ENCODE data around the gene PDS5A. TPM values are rescaled to one million over a fixed set of nuclear protein-coding genes. Genes with fewer than 3 reads are reported as not detected.
A peak's percentile ranks its signal among the peaks of the same experiment; 100 is the strongest.

The PDS5A gene
- total and polyA plus RNA-seq, 2 of the 13 experiments (the other 11 are each of a cell fraction or from before 2014, with no cell fraction given): 31.8 to 57.0 TPM

GRCh38 chr4:39976141-39976944, 1.4 kb downstream of the PDS5A start (continued):
- TF ChIP-seq, protein P1, sequence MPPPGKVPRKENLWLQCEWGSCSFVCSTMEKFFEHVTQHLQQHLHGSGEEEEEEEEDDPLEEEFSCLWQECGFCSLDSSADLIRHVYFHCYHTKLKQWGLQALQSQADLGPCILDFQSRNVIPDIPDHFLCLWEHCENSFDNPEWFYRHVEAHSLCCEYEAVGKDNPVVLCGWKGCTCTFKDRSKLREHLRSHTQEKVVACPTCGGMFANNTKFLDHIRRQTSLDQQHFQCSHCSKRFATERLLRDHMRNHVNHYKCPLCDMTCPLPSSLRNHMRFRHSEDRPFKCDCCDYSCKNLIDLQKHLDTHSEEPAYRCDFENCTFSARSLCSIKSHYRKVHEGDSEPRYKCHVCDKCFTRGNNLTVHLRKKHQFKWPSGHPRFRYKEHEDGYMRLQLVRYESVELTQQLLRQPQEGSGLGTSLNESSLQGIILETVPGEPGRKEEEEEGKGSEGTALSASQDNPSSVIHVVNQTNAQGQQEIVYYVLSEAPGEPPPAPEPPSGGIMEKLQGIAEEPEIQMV (CRISPR knock-in tag; IDR thresholded peaks at IDR 0.05; ENCODE audit: low read depth): 0 out of 2 replicates have a peak, but pooled peaks have one; percentile 42
- TF ChIP-seq XRCC5 (optimal IDR thresholded peaks at IDR 0.05; ENCODE audit: low read length) (peak; percentile 69), RBFOX2 (IDR thresholded peaks at IDR 0.05; ENCODE audit: low read depth, low read length) (peak; percentile 29), SKI (IDR thresholded peaks at IDR 0.05; ENCODE audit: partially characterized antibody) (no peak)

- Histone ChIP-seq H3K4me1 (ENCODE audit: insufficient read depth, low read length) (peaks cover 53% of the 10 kb centered on the region), H4K20me1 (ENCODE audit: insufficient read depth, low read length) (peaks cover 15% of the 10 kb centered on the region), H3K27me3 (ENCODE audit: control insufficient read depth in 1 of 2, insufficient read depth in 2 of 2, low read length in 2 of 2) (no peaks in the 10 kb centered on the region; a peak in 1 of 5 replicates), H3K4me2 (ENCODE audit: low read depth, low read length) (peak overlapping the region; percentile 96), H3K79me2 (ENCODE audit: insufficient read depth, low read length) (peaks cover 55% of the 10 kb centered on the region), H3K4me3 (replicated peaks in 1 of 3; ENCODE audit: insufficient read depth in 1 of 3, low read depth in 2 of 3, low read length in 3 of 3) (peak overlapping the region in 2 of 3 experiments; percentile 98 to 99; a peak in 3 of 6 replicates), H3K27ac (ENCODE audit: extremely low read length, insufficient read depth, low read length) (no peak overlapping the region), H3K9ac (ENCODE audit: insufficient read depth, low read depth, low read length) (peak overlapping the region; percentile 96), H2AFZ (ENCODE audit: low read length) (no peak overlapping the region), H3K36me3 (replicated peaks in 1 of 2; ENCODE audit: control insufficient read depth in 1 of 2, insufficient read depth in 2 of 2, low read length in 2 of 2) (peaks cover 1 to 11% of the 10 kb centered on the region in 2 experiments; a peak in 4 of 5 replicates), H3K9me3 (ENCODE audit: low read length) (no peaks in the 10 kb centered on the region)
- FAIRE-seq: no peak
- no peak for DNase-seq (ENCODE audit: low spot score)
- intact Hi-C loops (cut with micrococcal nuclease; ENCODE audit: unreplicated experiment): loop anchor here (1.0 to 10.0 kb wide), 4 partner anchors 51 to 506 kb away; no protein-coding TSS in a partner anchor
- ChIA-PET CTCF (ENCODE audit: low intra/inter-chr PET ratio, low total read pairs) (interaction anchor here (1.1 to 2.7 kb wide), 2 partner anchors 506 kb away, joined by 3 to 18 read pairs; no protein-coding TSS in a partner anchor), POLR2A (no interaction called here)
- ATAC-seq: no peak
- TF ChIP-seq MAFF (IDR thresholded peaks at IDR 0.05; ENCODE audit: low read depth, low read length): peak; percentile 79
- peak; percentile 84 to 88 for TF ChIP-seq MAFK (conservative IDR thresholded peaks at IDR 0.05 in 1 of 2, IDR thresholded peaks at IDR 0.05 in 1 of 2; ENCODE audit: low read length in 2 of 2)
- no peak for TF ChIP-seq ZNF335 (CRISPR knock-in tag; IDR thresholded peaks at IDR 0.05)
- TSS peak; percentile 50 for BruUV-seq (replicated peaks)
- WGBS (ENCODE audit: low lambda C conversion rate): 66% methylated on average over 4 of the region's 4 CpGs
- in situ Hi-C loops (cut with HindIII; ENCODE audit: extremely low pct_ligation_motif_present, low pct_unique_long_range_greater_than_20kb): loop anchor here (5.0 to 10.0 kb wide), 2 partner anchors 281 to 508 kb away; partner anchors contain the start of gene UBE2K
Observed at GRCh38 chr4:39975488-39976089, 2.1 kb downstream of the PDS5A start.

Measured in HepG2 (cell line).